Sciatic nerve (tissue), 2 donors: ENCODE measurements around the gene C9orf50. TPM values are rescaled to one million over a fixed set of nuclear protein-coding genes. Genes with fewer than 3 reads are reported as not detected.

Experiments used
- ATAC-seq: fragments of 200-7000 bp; cut with Tn5 transposase; one replicate; pipeline ENCODE4 v1.9.1; 2020; ENCODE audit warnings: mild to moderate bottlenecking, moderate library complexity
- DNase-seq: peaks from one replicate; pipeline ENCODE4 v3.0.0-alpha.2; 2020; ENCODE audit warnings: low spot score
- intact Hi-C: fragments of 100-400 bp; cut with DNase I; formaldehyde crosslinking; loops from one replicate; pipeline ENCODE4 v1.14.2; 2022
- total RNA-seq: library from RNA; stranded (reverse); fragmentation: NEBNext Ultra II Directional; extraction: Animal tissue kit (Norgen Biotek cat#: 25700); gene quantifications from one replicate; pipeline ENCODE4 v1.2.1, GENCODE V29; 2021
- donor health status: DM: no; HTN: no; CAD: no.
- donor health status: DM: no; HTN: no; CAD: no.

C9orf50 gene
- total RNA-seq, 1 donor from 2014 or later = 2.2 TPM

DNA sequence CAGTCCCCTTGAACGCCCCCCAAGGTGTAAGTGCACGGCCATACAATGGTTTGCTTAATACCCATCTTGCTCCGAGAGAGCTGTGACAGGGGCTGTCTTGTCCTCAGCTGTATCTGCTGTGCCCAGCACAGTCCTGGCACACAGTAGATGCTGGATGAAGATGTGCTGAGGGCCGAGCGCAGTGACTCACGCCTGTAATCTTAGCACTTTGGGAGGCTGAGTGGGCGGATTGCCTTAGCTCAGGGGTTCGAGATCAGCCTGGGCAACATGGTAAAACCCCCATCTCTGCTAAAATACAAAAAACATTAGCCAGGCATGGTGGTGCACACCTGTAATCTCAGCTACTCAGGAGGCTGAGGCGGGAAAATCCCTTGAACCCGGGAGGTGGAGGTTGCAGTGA, 53.6 kb downstream of the C9orf50 start:
- ATAC-seq (no peak), DNase-seq (no peak)
- intact Hi-C loops = no loop called here

DNA sequence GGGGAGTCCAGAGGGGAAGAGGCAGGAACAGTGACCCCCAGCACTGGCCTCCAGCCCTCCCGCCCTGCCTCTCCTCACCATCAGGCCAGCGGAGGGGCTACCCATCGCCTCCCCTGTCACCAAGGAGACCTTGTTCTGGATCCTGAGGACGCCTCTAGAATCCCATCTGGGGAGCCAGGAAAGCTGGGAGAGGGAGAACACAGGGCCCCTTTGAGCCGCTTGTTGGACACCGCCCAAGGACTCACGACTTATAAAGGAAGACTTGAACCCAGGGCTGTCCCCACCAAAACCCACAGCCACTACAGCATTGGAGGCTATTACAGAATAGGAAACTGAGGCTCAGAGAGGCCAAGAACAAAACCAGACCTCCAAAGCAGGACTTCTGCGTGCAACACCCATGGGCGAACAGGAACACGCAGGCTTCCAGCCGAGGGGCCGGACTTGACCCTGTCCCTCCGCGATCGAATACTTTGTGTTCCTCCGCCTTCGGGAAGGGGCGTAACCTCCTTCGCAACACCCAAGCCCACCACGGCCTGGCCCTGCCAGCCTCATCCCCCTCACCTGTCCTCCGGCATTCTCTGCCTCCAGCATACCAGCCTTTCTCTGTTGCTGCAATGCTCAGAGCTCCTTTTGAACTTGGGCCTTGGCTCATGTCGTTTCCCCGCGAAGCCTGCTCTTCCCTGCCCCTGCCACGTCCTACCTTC, 54.2 kb downstream of the C9orf50 start:
- ATAC-seq = no peak
- intact Hi-C loops = no loop called here

DNA sequence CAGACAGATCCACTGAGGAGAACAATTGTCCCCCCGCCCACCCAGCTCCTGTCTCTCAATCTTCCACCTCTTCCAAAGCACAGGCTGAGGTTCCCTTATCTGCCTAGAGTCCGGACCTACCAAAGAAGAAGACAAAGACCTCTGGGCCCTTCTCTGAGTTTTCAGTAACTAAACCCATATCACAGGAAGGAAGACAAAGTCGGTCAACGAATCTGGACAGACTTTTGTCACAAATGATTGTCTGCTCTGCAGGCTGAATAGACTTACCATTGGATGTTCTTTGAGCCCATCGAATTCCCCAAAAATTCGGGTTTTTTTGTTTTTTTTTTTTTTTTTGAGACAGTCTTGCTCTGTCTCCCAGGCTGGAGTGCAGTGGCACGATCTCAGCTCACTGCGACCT, 58.0 kb downstream of the C9orf50 start:
- intact Hi-C loops = no loop called here
- no peak for ATAC-seq
- DNase-seq = no peak

More for the DNA sequence above, 54.2 kb downstream of the C9orf50 start:
- DNase-seq = no peak

DNA sequence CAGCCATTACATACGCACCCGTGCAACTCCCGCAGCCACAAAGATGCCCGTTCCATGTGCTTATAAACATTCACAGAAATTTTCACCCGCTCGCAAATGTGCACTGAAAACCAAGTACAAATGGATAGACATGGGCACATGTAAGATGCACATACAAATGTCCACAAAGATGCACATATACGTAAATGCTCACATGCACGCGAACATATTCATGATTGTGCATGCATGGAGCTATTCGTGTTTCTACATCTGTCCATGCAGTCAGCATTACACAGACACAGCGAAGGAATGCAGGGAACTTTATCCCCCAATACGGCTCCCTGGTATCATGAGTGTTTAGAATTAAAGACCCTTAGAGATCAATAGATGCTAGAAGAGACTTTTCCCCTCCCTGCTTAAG, 58.4 kb downstream of the C9orf50 start:
- ATAC-seq (no peak), DNase-seq (no peak)
- intact Hi-C loops = no loop called here

Other genes with a start within 250 kb of the C9orf50 start
- 28.0 TPM for gene NTMT1, start 5.1 kb upstream of the C9orf50 start, total RNA-seq
- gene ASB6, start 21.1 kb upstream of the C9orf50 start, total RNA-seq = 18.6 TPM
- gene PRRX2, start 44.5 kb upstream of the C9orf50 start, total RNA-seq = 13.2 TPM
- gene PTGES, start 131.9 kb upstream of the C9orf50 start, total RNA-seq = 23.3 TPM
- gene TOR1B, start 182.1 kb upstream of the C9orf50 start, total RNA-seq = 15.7 TPM
- gene TOR1A, start 203.0 kb upstream of the C9orf50 start, total RNA-seq = 24.6 TPM
- 38.6 TPM for gene C9orf78, start 214.2 kb upstream of the C9orf50 start, total RNA-seq
- 28.7 TPM for gene USP20, start 214.4 kb upstream of the C9orf50 start, total RNA-seq